GM18868 (cell line): ENCODE results near the gene DNAJC17.

Experiments used
- ATAC-seq: cut with Tn5 transposase; IDR thresholded peaks from one replicate; pipeline ENCODE4 v1.9.1; 2021; ENCODE audit warnings: mild to moderate bottlenecking, moderate library complexity; ENCODE audit not compliant: unreplicated experiment

Gene DNAJC17

DNA sequence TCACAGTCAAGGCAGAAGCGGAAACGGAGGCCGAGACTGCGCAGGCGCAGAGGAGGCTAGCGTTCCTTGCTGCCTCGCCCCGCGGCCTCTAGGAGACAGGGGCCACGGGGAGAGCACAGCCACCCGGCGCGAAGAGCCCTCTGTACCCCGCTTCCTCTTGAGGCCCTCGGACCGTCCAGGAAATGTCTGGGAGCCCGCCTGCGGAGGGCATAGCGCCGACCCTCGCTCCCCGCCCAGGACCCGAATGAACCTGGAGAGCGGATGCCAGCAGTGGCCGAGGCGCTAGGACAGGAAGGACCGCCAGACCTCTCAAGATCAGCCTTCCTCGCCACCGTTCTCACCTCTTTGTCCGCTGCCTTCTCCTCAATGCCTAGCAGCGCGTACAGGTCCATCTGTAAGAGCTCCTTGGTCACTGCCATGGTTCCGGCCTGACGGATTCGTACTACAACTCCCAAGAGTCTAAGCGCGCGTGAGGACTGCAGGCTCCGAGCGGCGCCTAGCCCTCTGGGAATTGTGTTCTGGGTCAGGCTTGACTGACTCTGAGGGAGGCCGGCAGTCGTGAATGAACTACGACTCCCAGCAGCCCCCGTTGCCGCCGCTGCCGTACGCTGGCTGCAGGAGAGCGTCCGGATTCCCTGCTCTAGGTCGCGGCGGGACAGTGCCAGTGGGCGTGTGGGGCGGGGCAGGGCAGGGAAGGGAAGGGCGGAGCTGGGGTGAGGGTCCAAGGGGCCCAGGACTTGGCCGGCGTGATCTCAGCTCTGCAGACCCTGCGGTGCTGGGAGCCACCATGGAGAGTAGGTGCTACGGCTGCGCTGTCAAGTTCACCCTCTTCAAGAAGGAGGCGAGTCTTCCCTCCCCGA lies at the start of gene DNAJC17, which contains the start of gene ZFYVE19:
TSS of gene DNAJC17 (minus strand) at position 446 of the 860 bp plus-strand sequence. CDS start at position 419, 27 bp downstream.
TSS of gene ZFYVE19 (plus strand) at position 62 of the 860 bp plus-strand sequence. CDS start at position 563, 501 bp downstream.
- peak; percentile 92 for ATAC-seq

DNA sequence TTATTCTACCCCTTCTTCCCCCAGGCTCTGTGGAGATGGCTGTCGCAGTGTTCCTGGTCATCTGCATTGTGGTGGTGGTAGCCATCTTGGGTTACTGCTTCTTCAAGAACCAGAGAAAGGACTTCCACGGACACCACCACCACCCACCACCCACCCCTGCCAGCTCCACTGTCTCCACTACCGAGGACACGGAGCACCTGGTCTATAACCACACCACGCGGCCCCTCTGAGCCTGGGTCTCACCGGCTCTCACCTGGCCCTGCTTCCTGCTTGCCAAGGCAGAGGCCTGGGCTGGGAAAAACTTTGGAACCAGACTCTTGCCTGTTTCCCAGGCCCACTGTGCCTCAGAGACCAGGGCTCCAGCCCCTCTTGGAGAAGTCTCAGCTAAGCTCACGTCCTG lies 49.5 kb upstream of the DNAJC17 start:
- no peak for ATAC-seq

GRCh38 chr15:40855706-40856234 lies 48.5 kb upstream of the DNAJC17 start:
- ATAC-seq = no peak

GRCh38 chr15:40854161-40854560 lies 46.9 kb upstream of the DNAJC17 start:
- no peak for ATAC-seq

- no peak for ATAC-seq
Measured at GRCh38 chr15:40853241-40853890, 46.1 kb upstream of the DNAJC17 start.

- ATAC-seq = no peak
Measured at GRCh38 chr15:40852529-40852928, 45.3 kb upstream of the DNAJC17 start.

GRCh38 chr15:40850576-40851112 lies 43.4 kb upstream of the DNAJC17 start:
- ATAC-seq = no peak

- ATAC-seq = peak; percentile 71
Measured at GRCh38 chr15:40847223-40847961, 40.1 kb upstream of the DNAJC17 start.

- ATAC-seq = peak; percentile 18
Measured at GRCh38 chr15:40846841-40847222, 39.6 kb upstream of the DNAJC17 start.

- ATAC-seq = no peak
Measured at GRCh38 chr15:40845511-40846284, 38.4 kb upstream of the DNAJC17 start.

DNA sequence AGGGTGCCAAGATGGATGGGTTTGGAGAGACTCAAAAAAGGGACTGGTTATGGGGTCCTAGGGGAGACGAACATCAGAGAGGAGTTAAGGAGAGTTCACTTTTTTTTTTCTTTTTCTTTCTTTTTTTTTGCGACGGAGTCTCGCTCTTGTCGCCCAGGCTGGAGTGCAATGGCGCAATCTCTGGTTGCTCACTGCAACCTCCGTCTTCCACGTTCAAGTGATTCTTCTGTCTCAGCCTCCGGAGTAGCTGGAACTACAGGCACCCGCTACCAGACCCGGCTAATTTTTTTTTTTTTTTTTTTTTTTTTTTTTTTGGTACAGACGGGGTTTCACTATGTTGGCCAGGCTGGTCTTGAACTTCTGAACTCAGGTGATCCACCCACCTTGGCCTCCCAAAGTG lies 37.8 kb upstream of the DNAJC17 start:
- no peak for ATAC-seq

GRCh38 chr15:40844696-40845030 lies 37.4 kb upstream of the DNAJC17 start:
- ATAC-seq = no peak

DNA sequence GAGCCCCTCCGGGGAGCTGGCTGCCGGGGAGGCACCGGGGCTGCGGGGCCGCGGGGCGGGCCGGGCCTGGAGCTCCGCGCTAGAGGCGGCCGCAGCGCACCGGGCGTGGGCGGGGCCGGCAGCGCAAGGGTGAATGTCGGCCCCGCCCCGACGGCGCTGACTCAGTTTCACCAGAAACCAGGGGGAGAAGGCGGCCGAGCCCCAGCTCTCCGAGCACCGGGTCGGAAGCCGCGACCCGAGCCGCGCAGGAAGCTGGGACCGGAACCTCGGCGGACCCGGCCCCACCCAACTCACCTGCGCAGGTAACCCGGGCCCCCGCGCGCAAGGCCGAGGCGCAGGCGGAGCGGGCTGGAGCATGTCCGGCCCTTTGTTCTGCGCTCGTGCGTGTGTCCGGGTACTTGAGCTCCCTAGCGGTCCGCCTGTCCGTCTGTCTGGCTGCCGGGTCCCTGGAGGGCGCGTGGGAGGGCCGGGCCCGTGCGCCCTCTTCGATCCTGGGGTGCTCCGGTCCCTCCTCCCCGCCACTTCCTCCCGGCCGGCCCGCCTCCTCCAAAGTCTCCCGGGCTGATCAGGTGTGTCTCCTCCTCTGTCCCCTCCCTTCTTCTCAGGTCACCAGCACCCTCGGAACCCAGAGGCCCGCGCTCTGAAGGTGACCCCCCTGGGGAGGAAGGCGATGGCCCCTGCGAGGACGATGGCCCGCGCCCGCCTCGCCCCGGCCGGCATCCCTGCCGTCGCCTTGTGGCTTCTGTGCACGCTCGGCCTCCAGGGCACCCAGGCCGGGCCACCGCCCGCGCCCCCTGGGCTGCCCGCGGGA lies 36.8 kb upstream of the DNAJC17 start, which contains the start of gene SPINT1:
TSS of gene SPINT1 (plus strand) at position 164 of the 811 bp plus-strand sequence. CDS start at position 671, 507 bp downstream.
- ATAC-seq = no peak

GRCh38 chr15:40843261-40843884 lies 36.1 kb upstream of the DNAJC17 start:
- ATAC-seq = no peak

GRCh38 chr15:40841741-40842140 lies 34.5 kb upstream of the DNAJC17 start:
- no peak for ATAC-seq

GRCh38 chr15:40838756-40839155 lies 31.5 kb upstream of the DNAJC17 start:
- ATAC-seq = no peak

DNA sequence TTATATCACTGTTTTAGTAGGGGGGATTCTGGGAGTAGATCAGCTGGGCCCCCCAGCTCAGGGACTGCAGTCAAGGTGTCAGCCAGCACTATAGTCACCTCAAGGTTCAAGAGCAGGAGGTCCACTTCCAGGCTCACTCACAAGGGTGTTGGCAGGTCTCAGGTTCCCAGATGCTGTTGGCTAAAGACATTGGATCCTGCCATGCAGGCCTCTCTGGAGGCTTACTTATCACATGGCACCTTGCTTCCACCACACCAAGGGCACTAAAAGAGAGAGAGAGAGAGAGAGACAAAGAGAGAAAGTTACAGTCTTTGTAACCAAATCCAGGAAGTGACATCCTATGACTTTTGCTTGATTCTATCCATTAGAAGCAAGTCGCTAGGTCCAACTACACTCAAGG lies 28.7 kb upstream of the DNAJC17 start:
- no peak for ATAC-seq

GRCh38 chr15:40832903-40833302 lies 25.6 kb upstream of the DNAJC17 start:
- ATAC-seq = no peak

GRCh38 chr15:40831861-40832260 lies 24.6 kb upstream of the DNAJC17 start:
- ATAC-seq = no peak
